GM21529 (cell line): ENCODE measurements around the gene DCXR.

Experiments
- ATAC-seq: cut with Tn5 transposase; IDR thresholded peaks from one replicate; pipeline ENCODE4 v1.9.1; 2021; ENCODE audit not compliant: unreplicated experiment

DCXR gene

GRCh38 chr17:82012261-82012639 is 25.2 kb downstream of the DCXR start:
- no peak for ATAC-seq

- ATAC-seq = no peak
These were observed 25.8 kb downstream of the DCXR start for GRCh38 chr17:82011617-82012187.

GRCh38 chr17:82010575-82011525 is 26.6 kb downstream of the DCXR start:
- no peak for ATAC-seq

GRCh38 chr17:82009413-82009812 is 28.1 kb downstream of the DCXR start:
- ATAC-seq = no peak

GRCh38 chr17:82008941-82009405 is 28.5 kb downstream of the DCXR start:
- ATAC-seq = no peak

- ATAC-seq = no peak
These were observed 29.1 kb downstream of the DCXR start for GRCh38 chr17:82008258-82008940.

- ATAC-seq = no peak
These were observed 29.8 kb downstream of the DCXR start for GRCh38 chr17:82007495-82008257.

GRCh38 chr17:82007228-82007494 is 30.3 kb downstream of the DCXR start:
- ATAC-seq = no peak

- ATAC-seq = no peak
These were observed 30.8 kb downstream of the DCXR start for GRCh38 chr17:82006468-82007227.

- ATAC-seq = no peak
These were observed 31.7 kb downstream of the DCXR start for GRCh38 chr17:82005701-82006348.

GRCh38 chr17:82004517-82005455 is 32.7 kb downstream of the DCXR start:
- no peak for ATAC-seq

GRCh38 chr17:82003411-82004381 is 33.8 kb downstream of the DCXR start:
- ATAC-seq = no peak

- no peak for ATAC-seq
These were observed 35.9 kb downstream of the DCXR start for GRCh38 chr17:82001571-82002056.

GRCh38 chr17:82000803-82001570 is 36.5 kb downstream of the DCXR start:
- ATAC-seq = no peak

GRCh38 chr17:81999976-82000802 is 37.3 kb downstream of the DCXR start:
- no peak for ATAC-seq

GRCh38 chr17:81999587-81999975 is 37.9 kb downstream of the DCXR start:
- ATAC-seq = no peak
